ENCODE results near the gene PPP2R5E. TPM values are rescaled to one million over a fixed set of nuclear protein-coding genes. Genes with fewer than 3 reads are reported as not detected.

PPP2R5E gene
- total RNA-seq, 4 donors from 2014 or later = 23.7 to 41.1 (median 25.5) TPM

DNA sequence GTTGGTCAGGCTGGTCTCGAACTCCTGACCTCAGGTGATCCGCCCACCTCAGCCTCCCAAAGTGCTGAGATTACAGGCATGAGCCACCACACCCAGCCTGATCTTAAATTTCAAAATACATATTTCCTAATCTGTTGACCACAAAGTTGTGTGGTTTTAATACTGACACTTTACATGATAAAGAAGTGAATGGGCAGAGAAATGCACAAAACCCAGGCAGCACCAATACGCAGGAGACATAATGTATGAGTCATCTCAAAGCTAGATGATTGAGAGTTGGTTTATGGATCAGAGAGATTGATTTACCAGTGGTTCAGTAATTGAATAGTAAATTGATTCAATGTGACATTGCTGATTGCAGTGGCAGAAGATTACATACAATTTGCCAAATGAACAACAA is 19.2 kb upstream of the PPP2R5E start:
- TF ChIP-seq, protein P1, sequence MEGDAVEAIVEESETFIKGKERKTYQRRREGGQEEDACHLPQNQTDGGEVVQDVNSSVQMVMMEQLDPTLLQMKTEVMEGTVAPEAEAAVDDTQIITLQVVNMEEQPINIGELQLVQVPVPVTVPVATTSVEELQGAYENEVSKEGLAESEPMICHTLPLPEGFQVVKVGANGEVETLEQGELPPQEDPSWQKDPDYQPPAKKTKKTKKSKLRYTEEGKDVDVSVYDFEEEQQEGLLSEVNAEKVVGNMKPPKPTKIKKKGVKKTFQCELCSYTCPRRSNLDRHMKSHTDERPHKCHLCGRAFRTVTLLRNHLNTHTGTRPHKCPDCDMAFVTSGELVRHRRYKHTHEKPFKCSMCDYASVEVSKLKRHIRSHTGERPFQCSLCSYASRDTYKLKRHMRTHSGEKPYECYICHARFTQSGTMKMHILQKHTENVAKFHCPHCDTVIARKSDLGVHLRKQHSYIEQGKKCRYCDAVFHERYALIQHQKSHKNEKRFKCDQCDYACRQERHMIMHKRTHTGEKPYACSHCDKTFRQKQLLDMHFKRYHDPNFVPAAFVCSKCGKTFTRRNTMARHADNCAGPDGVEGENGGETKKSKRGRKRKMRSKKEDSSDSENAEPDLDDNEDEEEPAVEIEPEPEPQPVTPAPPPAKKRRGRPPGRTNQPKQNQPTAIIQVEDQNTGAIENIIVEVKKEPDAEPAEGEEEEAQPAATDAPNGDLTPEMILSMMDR (IDR thresholded peaks at IDR 0.05; ENCODE audit: low read depth) = no peak

DNA sequence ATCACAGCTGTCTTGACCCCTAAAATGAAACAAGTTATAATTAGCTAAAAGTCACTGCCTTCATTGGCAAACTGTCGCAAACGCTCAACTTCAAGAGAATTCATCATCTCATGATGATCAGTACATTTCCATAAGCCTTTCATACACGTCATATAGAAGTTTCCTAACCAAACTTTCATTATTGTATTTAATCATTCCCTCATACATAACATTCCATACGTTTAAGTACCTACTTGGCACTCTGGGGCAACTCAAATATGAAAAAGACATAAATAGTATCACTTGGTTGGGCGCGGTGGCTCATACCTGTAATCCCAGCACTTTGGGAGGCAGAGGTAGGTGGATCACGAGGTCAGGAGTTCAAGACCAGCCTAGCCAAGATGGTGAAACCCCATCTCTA is 12.4 kb upstream of the PPP2R5E start:
- TF ChIP-seq, protein P1 (IDR thresholded peaks at IDR 0.05; ENCODE audit: low read depth) = no peak

DNA sequence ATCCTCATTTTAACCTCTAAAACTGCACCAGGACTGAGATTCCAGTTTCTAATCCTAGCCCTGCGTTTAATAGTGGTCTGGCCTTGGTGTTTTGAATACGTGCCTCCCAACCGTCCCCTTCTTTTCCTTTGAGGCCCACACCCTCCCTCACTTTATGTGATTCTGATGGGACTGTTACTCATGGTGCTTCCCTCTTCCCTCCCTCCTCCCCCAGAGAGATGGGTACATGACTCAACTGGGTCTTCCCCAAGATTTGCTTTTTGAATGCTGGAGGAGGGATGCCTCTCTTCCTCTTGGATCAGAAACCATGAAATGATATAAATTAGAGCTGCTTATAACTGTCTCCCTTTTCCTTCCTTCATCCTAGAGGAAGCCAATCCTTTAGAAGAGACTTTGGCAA is 8.2 kb upstream of the PPP2R5E start:
- TF ChIP-seq, protein P1 (IDR thresholded peaks at IDR 0.05; ENCODE audit: low read depth) = no peak

DNA sequence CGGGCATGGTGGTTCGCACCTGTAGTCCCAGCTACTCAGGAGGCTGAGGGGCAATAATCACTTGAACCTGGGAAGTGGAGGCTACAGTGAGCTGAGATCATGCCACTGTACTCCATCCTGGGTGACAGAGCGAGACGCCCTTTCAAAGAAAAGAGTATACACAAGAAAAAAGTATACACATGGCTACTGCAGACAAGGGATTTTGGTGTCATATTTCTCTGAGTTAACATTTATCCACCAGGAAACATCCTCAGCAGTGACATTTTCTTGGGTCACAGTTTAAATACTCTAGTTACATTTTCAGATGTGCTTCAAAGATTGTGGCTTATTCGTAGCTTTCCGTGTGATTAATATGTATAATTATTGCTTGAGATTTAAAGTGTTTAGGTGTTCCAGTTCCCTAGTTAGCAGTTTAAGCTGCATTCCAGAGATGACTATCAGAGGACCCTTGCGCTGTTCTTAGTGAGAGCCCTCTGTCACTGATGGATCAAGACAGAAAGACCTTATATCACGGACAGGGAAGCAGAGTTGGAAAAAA is 4.7 kb upstream of the PPP2R5E start:
- TF ChIP-seq, protein P1 (IDR thresholded peaks at IDR 0.05; ENCODE audit: low read depth) = no peak

DNA sequence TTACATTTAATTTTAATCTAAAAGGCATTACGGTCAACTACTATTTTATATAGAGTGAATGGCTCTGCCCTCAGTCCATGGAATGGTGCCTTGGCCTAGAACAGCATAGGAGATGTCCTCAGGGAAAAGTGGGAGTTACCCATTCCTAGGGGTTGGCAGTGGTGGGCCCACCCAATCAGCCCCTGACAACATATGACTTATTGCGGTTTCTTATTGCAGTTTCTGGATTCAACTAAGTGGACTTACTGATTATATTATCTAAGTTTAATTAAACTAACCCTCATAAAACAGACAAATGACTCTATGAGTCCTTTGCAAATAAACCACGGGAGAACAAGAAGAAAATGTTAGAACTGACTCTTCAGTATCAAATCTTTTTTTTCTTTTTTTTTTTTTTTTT is 2.3 kb upstream of the PPP2R5E start:
- TF ChIP-seq, protein P1 (IDR thresholded peaks at IDR 0.05; ENCODE audit: low read depth) = no peak

DNA sequence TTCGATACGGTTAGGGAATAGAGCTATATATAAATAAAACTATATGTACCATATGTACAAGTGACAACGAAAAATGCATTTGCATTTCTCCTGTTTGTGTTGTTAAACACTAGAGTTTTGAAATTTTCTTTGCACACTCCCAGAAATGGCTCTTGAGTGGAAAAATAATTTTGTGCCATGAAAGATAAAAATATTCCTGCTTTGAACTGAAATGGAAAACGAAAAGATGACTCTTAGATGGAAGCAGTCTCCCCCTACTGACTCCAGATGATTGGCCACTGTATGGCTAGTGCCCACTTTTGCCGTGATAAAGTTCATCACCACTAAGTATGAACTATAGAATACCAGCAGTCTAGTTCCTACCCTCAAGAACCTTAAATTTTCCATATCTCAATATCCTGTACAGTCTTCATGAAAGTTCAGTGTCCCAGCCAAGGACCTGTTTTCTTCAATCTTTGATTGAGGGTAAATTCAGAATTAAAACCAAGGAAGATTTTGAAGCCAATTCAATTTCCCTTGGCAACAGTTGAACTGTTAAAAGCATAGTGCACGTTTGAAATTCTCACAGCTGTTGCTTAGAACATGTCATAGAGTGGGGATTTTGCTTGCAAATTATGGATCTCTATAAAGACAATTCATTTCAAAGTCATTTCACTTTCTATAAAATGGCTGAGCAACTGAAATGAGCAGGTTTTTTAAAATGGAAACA is 1.6 kb upstream of the PPP2R5E start:
- TF ChIP-seq, protein P1 (IDR thresholded peaks at IDR 0.05; ENCODE audit: low read depth) = no peak

DNA sequence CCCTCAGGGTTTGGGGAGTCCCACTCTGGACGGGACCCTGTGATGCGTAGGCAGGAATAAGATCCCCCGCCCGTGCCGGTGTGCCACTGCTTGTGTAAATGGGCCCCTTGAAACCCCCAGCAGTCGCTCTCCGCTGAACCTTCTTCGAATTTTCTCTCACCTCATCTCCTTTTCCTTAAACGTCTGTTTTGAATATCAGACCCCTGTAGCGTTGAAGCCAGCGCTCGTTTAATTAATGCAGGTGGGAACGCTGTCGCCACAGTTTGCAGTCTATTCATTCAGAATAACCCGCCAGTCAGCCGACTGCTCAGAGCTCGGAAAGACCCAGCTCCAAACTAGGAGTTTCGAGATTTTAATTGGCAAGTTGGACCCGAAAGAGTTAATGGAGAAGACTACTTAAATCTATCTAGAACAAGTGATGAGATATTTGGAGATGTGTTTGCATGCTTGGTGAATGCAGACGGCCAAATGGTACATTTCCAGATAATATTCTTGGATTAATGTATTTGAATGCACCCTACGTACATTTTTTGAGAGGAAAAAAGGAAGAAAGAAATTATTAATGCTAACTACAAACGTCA is 739 bp upstream of the PPP2R5E start:
- TF ChIP-seq, protein P1 (IDR thresholded peaks at IDR 0.05; ENCODE audit: low read depth) = no peak
